ENCODE data around the gene PPP1R12B. TPM values are rescaled to one million over a fixed set of nuclear protein-coding genes. Genes with fewer than 3 reads are reported as not detected.
"Not testable (repeated sequence)": the region's sequence is repeated elsewhere in the genome, so short reads cannot be mapped to it uniquely, and the experiment has no call there.

Gene PPP1R12B
- total RNA-seq, 1 donor from 2014 or later: 44.9 TPM

- Mint-ChIP-seq H3K27ac (no peak overlapping the region), H3K9me3 (ENCODE audit: low read depth) (no peaks in the 10 kb centered on the region), H3K4me1 (ENCODE audit: low read depth) (peaks cover 12% of the 10 kb centered on the region), H3K27me3 (no peaks in the 10 kb centered on the region), H3K4me3 (ENCODE audit: low read depth) (no peak overlapping the region), H3K36me3 (ENCODE audit: insufficient read depth) (peaks cover 24% of the 10 kb centered on the region)
- TF ChIP-seq CTCF (IDR thresholded peaks at IDR 0.05; ENCODE audit: unreplicated experiment): no peak
- DNase-seq (ENCODE audit: low spot score, unreplicated experiment): no peak
These were observed 84.9 kb downstream of the PPP1R12B start for GRCh38 chr1:202433155-202434043.

- TF ChIP-seq CTCF (IDR thresholded peaks at IDR 0.05; ENCODE audit: unreplicated experiment): no peak
- no peaks in the 10 kb centered on the region for H3K9me3 Mint-ChIP-seq (ENCODE audit: low read depth)
- no peak overlapping the region for H3K4me3 Mint-ChIP-seq (ENCODE audit: low read depth)
- DNase-seq (ENCODE audit: low spot score, unreplicated experiment): no peak
- peaks cover 7% of the 10 kb centered on the region for H3K4me1 Mint-ChIP-seq (ENCODE audit: low read depth)
- peaks cover 24% of the 10 kb centered on the region for H3K36me3 Mint-ChIP-seq (ENCODE audit: insufficient read depth)
- no peak overlapping the region for H3K27ac Mint-ChIP-seq
- no peaks in the 10 kb centered on the region for H3K27me3 Mint-ChIP-seq
These were observed 85.6 kb downstream of the PPP1R12B start for GRCh38 chr1:202434059-202434458.

GRCh38 chr1:202438393-202439174 is 90.1 kb downstream of the PPP1R12B start:
- peaks cover 9% of the 10 kb centered on the region for H3K36me3 Mint-ChIP-seq (ENCODE audit: insufficient read depth)
- H3K4me1 Mint-ChIP-seq (ENCODE audit: low read depth): no peaks in the 10 kb centered on the region
- no peaks in the 10 kb centered on the region for H3K9me3 Mint-ChIP-seq (ENCODE audit: low read depth)
- no peaks in the 10 kb centered on the region for H3K27me3 Mint-ChIP-seq
- no peak overlapping the region for H3K27ac Mint-ChIP-seq
- no peak overlapping the region for H3K4me3 Mint-ChIP-seq (ENCODE audit: low read depth)
- DNase-seq (ENCODE audit: low spot score, unreplicated experiment): no peak
- no peak for TF ChIP-seq CTCF (IDR thresholded peaks at IDR 0.05; ENCODE audit: unreplicated experiment)

GRCh38 chr1:202439308-202439707 is 90.8 kb downstream of the PPP1R12B start:
- Mint-ChIP-seq H3K27me3 (no peaks in the 10 kb centered on the region), H3K27ac (no peak overlapping the region), H3K9me3 (ENCODE audit: low read depth) (no peaks in the 10 kb centered on the region), H3K4me1 (ENCODE audit: low read depth) (no peaks in the 10 kb centered on the region), H3K4me3 (ENCODE audit: low read depth) (no peak overlapping the region), H3K36me3 (ENCODE audit: insufficient read depth) (peaks cover 11% of the 10 kb centered on the region)
- no peak for DNase-seq (ENCODE audit: low spot score, unreplicated experiment)
- no peak for TF ChIP-seq CTCF (IDR thresholded peaks at IDR 0.05; ENCODE audit: unreplicated experiment)

GRCh38 chr1:202448140-202448539 is 99.6 kb downstream of the PPP1R12B start:
- not testable (repeated sequence) for H3K4me3 Mint-ChIP-seq (ENCODE audit: low read depth); H3K27ac Mint-ChIP-seq; H3K9me3 Mint-ChIP-seq (ENCODE audit: low read depth); H3K4me1 Mint-ChIP-seq (ENCODE audit: low read depth); H3K27me3 Mint-ChIP-seq; DNase-seq (ENCODE audit: low spot score, unreplicated experiment)
- H3K36me3 Mint-ChIP-seq (ENCODE audit: insufficient read depth): peaks cover 31% of the 10 kb centered on the region

- not testable (repeated sequence) for H3K27me3 Mint-ChIP-seq; H3K9me3 Mint-ChIP-seq (ENCODE audit: low read depth); H3K27ac Mint-ChIP-seq; DNase-seq (ENCODE audit: low spot score, unreplicated experiment); H3K4me3 Mint-ChIP-seq (ENCODE audit: low read depth); H3K4me1 Mint-ChIP-seq (ENCODE audit: low read depth)
- peaks cover 28% of the 10 kb centered on the region for H3K36me3 Mint-ChIP-seq (ENCODE audit: insufficient read depth)
These were observed 103.1 kb downstream of the PPP1R12B start for GRCh38 chr1:202451641-202452040.

All from progenitor cell of endocrine pancreas (in vitro differentiated cells).